ENCODE data around the gene PLXNC1. TPM values are rescaled to one million over a fixed set of nuclear protein-coding genes. Genes with fewer than 3 reads are reported as not detected.

Gene PLXNC1
- total RNA-seq, 1 donor from 2014 or later = 7.2 TPM

- peak; percentile 28 for DNase-seq (ENCODE audit: low spot score)
- H3K9me3 Mint-ChIP-seq = no peaks in the 10 kb centered on the region
- peaks cover 42% of the 10 kb centered on the region for H3K27me3 Mint-ChIP-seq (ENCODE audit: low read depth)
- peaks cover 16% of the 10 kb centered on the region for H3K36me3 Mint-ChIP-seq (ENCODE audit: low read depth)
- H3K27ac Mint-ChIP-seq = peak overlapping the region; percentile 35
- H3K4me1 Mint-ChIP-seq (ENCODE audit: low read depth) = peaks cover 26% of the 10 kb centered on the region
- peak overlapping the region; percentile 87 for H3K4me3 Mint-ChIP-seq (ENCODE audit: low read depth)
- intact Hi-C loops (cut with micrococcal nuclease) = no loop called here
Observed at GRCh38 chr12:94150240-94151121, 2.1 kb downstream of the PLXNC1 start.

DNA sequence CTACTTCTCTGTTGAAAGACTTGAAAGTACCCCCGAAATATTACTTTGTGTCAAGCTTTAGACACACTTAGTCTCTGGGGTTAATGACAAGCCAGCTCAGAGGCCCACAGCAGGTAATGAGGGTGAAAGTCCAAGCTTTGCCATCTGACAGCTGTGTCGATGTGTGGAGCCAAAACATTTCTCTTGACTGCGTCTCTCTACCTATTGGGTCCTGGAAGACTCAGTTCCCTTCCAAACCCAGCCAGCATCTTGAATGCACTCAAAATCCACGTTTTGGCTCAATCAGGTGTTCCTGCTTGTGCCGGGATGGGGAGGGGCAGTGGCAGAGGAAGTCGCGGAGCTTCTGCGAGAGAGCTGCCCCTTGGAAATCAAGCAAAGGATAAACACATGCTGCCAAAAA is 3.2 kb downstream of the PLXNC1 start:
- no peak for DNase-seq (ENCODE audit: low spot score)
- Mint-ChIP-seq H3K36me3 (ENCODE audit: low read depth) (peaks cover 16% of the 10 kb centered on the region), H3K4me3 (ENCODE audit: low read depth) (peak overlapping the region; percentile 34), H3K27me3 (ENCODE audit: low read depth) (peaks cover 35% of the 10 kb centered on the region), H3K27ac (no peak overlapping the region), H3K9me3 (no peaks in the 10 kb centered on the region), H3K4me1 (ENCODE audit: low read depth) (peaks cover 25% of the 10 kb centered on the region)
- intact Hi-C loops (cut with micrococcal nuclease) = no loop called here

GRCh38 chr12:94152292-94153078 is 4.1 kb downstream of the PLXNC1 start:
- Mint-ChIP-seq H3K9me3 (no peaks in the 10 kb centered on the region), H3K4me3 (ENCODE audit: low read depth) (no peak overlapping the region), H3K36me3 (ENCODE audit: low read depth) (peaks cover 16% of the 10 kb centered on the region), H3K4me1 (ENCODE audit: low read depth) (peaks cover 26% of the 10 kb centered on the region), H3K27ac (no peak overlapping the region), H3K27me3 (ENCODE audit: low read depth) (peaks cover 28% of the 10 kb centered on the region)
- intact Hi-C loops (cut with micrococcal nuclease) = no loop called here
- no peak for DNase-seq (ENCODE audit: low spot score)

- no peak for DNase-seq (ENCODE audit: low spot score)
- Mint-ChIP-seq H3K9me3 (peaks cover 3% of the 10 kb centered on the region), H3K27me3 (ENCODE audit: low read depth) (peaks cover 11% of the 10 kb centered on the region), H3K36me3 (ENCODE audit: low read depth) (peaks cover 18% of the 10 kb centered on the region), H3K4me1 (ENCODE audit: low read depth) (peaks cover 18% of the 10 kb centered on the region), H3K27ac (no peak overlapping the region), H3K4me3 (ENCODE audit: low read depth) (no peak overlapping the region)
- intact Hi-C loops (cut with micrococcal nuclease) = no loop called here
Observed at GRCh38 chr12:94157181-94157580, 8.8 kb downstream of the PLXNC1 start.

DNA sequence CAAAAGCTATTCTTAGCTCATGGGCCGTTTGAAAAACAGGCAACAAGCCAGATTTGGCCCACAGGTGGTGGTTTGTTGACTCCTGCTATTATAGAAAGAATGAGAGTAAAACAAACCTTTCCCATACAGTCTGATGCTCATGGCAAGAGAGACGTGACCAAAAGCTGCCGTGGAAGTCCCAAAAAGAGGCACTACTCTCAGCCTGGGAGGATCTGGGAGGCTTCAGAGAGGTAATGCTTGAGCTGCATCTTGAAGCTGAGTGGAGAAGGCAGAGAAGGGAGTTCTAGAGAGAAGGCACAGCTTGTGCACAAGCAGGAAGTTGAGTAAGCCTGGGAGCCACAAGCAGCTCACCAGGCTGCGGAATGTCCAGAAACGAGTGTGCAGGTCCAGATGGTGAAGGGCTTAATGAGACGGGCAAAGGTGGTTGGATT is 9.6 kb downstream of the PLXNC1 start:
- Mint-ChIP-seq H3K9me3 (peaks cover 4% of the 10 kb centered on the region), H3K27ac (no peak overlapping the region), H3K27me3 (ENCODE audit: low read depth) (peaks cover 5% of the 10 kb centered on the region), H3K36me3 (ENCODE audit: low read depth) (peaks cover 15% of the 10 kb centered on the region), H3K4me3 (ENCODE audit: low read depth) (no peak overlapping the region), H3K4me1 (ENCODE audit: low read depth) (peaks cover 13% of the 10 kb centered on the region)
- DNase-seq (ENCODE audit: low spot score) = no peak
- intact Hi-C loops (cut with micrococcal nuclease) = no loop called here

GRCh38 chr12:94158666-94159065 is 10.3 kb downstream of the PLXNC1 start:
- no peak overlapping the region for H3K27ac Mint-ChIP-seq
- intact Hi-C loops (cut with micrococcal nuclease) = no loop called here
- peaks cover 13% of the 10 kb centered on the region for H3K4me1 Mint-ChIP-seq (ENCODE audit: low read depth)
- no peaks in the 10 kb centered on the region for H3K27me3 Mint-ChIP-seq (ENCODE audit: low read depth)
- H3K9me3 Mint-ChIP-seq = peaks cover 4% of the 10 kb centered on the region
- no peak overlapping the region for H3K4me3 Mint-ChIP-seq (ENCODE audit: low read depth)
- no peak for DNase-seq (ENCODE audit: low spot score)
- H3K36me3 Mint-ChIP-seq (ENCODE audit: low read depth) = peaks cover 10% of the 10 kb centered on the region

DNA sequence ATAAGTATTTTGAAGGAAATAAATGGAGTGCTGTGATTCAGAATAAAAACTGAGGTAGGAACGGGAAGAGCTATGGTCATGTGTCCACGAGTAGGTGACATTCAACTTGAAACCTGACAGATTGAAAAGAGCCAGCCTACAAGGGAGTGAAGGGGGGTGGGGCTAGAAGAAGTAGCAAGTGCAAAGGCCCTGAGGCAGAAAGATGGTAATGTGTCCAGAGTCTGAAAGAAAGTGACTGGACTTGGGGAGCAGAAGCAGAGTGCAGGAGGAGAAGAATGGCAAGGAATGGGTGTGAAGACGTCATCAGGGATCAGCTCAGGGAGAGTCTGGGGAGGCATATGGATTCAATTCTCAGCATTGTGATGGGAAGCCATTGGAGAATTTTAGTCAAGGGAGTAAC is 13.7 kb downstream of the PLXNC1 start:
- H3K27me3 Mint-ChIP-seq (ENCODE audit: low read depth) = peaks cover 3% of the 10 kb centered on the region
- intact Hi-C loops (cut with micrococcal nuclease) = no loop called here

GRCh38 chr12:94163850-94164249 is 15.5 kb downstream of the PLXNC1 start:
- DNase-seq (ENCODE audit: low spot score) = no peak
- Mint-ChIP-seq H3K27ac (no peak overlapping the region), H3K9me3 (peaks cover 4% of the 10 kb centered on the region), H3K4me3 (ENCODE audit: low read depth) (no peak overlapping the region), H3K36me3 (ENCODE audit: low read depth) (peaks cover 6% of the 10 kb centered on the region), H3K27me3 (ENCODE audit: low read depth) (peaks cover 6% of the 10 kb centered on the region), H3K4me1 (ENCODE audit: low read depth) (peaks cover 5% of the 10 kb centered on the region)
- intact Hi-C loops (cut with micrococcal nuclease) = no loop called here

More for the DNA sequence above, 13.7 kb downstream of the PLXNC1 start:
- H3K36me3 Mint-ChIP-seq (ENCODE audit: low read depth) = peaks cover 6% of the 10 kb centered on the region
- H3K27ac Mint-ChIP-seq = no peak overlapping the region
- no peak for DNase-seq (ENCODE audit: low spot score)
- H3K9me3 Mint-ChIP-seq = peaks cover 4% of the 10 kb centered on the region
- no peak overlapping the region for H3K4me3 Mint-ChIP-seq (ENCODE audit: low read depth)
- peaks cover 15% of the 10 kb centered on the region for H3K4me1 Mint-ChIP-seq (ENCODE audit: low read depth)

GRCh38 chr12:94165138-94165537 is 16.8 kb downstream of the PLXNC1 start:
- no peak overlapping the region for H3K4me3 Mint-ChIP-seq (ENCODE audit: low read depth)
- peaks cover 4% of the 10 kb centered on the region for H3K9me3 Mint-ChIP-seq
- intact Hi-C loops (cut with micrococcal nuclease) = no loop called here
- no peak overlapping the region for H3K27ac Mint-ChIP-seq
- DNase-seq (ENCODE audit: low spot score) = no peak
- peaks cover 14% of the 10 kb centered on the region for H3K36me3 Mint-ChIP-seq (ENCODE audit: low read depth)
- H3K27me3 Mint-ChIP-seq (ENCODE audit: low read depth) = peaks cover 6% of the 10 kb centered on the region
- peaks cover 14% of the 10 kb centered on the region for H3K4me1 Mint-ChIP-seq (ENCODE audit: low read depth)

DNA sequence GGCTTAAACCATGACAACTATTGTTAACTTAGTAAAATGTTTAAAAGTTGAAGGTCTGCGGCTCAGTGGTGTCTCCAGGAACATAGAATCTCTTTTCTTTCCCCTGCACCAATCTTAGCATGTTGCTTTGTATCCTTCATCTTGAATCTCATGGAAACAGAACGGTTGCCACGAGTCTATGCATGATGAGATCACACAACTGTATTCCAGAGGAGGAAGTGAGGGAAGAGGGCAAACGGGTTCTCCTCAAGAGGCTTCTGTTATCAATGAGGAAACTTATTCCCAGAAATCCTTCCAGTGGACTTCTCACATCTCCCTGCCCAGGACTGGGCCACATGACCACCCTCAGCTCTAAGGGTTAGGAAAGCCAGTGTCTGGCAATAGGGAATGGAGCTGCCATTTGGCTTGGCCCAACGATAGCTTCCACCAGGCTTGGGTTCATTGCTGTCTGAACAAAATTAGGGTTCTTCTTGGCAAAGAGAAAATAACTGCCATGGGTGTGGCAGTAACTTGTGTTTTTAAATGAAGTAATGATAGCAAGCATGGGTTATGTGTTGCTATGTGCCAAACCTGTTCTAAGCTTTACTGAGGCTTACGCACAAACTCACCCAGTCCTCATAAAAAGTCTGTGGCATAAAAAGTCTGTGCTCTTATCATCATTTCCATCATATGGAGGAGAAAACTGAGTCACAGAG is 17.4 kb downstream of the PLXNC1 start:
- Mint-ChIP-seq H3K36me3 (ENCODE audit: low read depth) (peaks cover 21% of the 10 kb centered on the region), H3K9me3 (peaks cover 4% of the 10 kb centered on the region), H3K27ac (no peak overlapping the region), H3K4me3 (ENCODE audit: low read depth) (no peak overlapping the region), H3K4me1 (ENCODE audit: low read depth) (peaks cover 20% of the 10 kb centered on the region), H3K27me3 (ENCODE audit: low read depth) (peaks cover 6% of the 10 kb centered on the region)
- intact Hi-C loops (cut with micrococcal nuclease) = no loop called here
- no peak for DNase-seq (ENCODE audit: low spot score)

- Mint-ChIP-seq H3K9me3 (peaks cover 1% of the 10 kb centered on the region), H3K36me3 (ENCODE audit: low read depth) (peaks cover 23% of the 10 kb centered on the region), H3K4me3 (ENCODE audit: low read depth) (no peak overlapping the region), H3K4me1 (ENCODE audit: low read depth) (peaks cover 29% of the 10 kb centered on the region), H3K27me3 (ENCODE audit: low read depth) (peaks cover 6% of the 10 kb centered on the region), H3K27ac (no peak overlapping the region)
- intact Hi-C loops (cut with micrococcal nuclease) = no loop called here
- DNase-seq (ENCODE audit: low spot score) = no peak
Observed at GRCh38 chr12:94167071-94167755, 18.8 kb downstream of the PLXNC1 start.

DNA sequence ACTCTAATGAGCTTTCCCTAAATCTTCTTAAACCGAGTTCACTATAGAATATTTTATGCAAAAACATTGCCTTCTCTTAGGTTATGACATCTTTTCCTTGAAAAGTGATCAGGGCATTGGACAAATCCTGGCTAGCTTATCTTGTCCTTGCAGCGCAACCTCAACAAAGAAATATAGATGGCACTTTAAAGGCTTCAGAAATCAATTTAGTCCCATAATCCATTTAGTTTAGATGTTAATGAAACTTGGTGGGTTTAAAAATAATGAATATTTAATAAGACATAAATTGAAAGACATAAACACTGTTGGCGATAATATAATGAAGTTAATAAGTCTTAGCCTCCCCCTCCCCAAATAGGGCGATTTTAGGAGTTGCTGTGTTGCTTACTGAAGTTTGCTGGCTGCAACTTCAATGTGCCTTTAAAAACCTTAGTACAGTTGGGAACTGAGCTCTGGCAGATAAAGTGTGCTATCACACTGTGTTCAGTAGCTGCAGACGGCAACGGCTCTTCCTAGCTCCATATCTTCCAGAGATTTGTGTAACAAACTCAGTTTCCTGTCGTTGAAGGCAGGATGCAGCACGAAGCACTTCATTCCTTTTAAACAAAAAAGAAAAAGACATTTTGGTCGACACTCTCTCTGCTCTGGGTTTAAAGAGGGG is 19.5 kb downstream of the PLXNC1 start:
- intact Hi-C loops (cut with micrococcal nuclease) = no loop called here
- Mint-ChIP-seq H3K4me3 (ENCODE audit: low read depth) (no peak overlapping the region), H3K9me3 (no peaks in the 10 kb centered on the region), H3K27me3 (ENCODE audit: low read depth) (peaks cover 6% of the 10 kb centered on the region), H3K36me3 (ENCODE audit: low read depth) (peaks cover 20% of the 10 kb centered on the region), H3K4me1 (ENCODE audit: low read depth) (peaks cover 31% of the 10 kb centered on the region), H3K27ac (no peak overlapping the region)
- DNase-seq (ENCODE audit: low spot score) = no peak
